ENCODE measurements around the gene RAI1. TPM values are rescaled to one million over a fixed set of nuclear protein-coding genes. Genes with fewer than 3 reads are reported as not detected.

Gene RAI1
- total RNA-seq, 1 donor from 2014 or later = 39.1 TPM

DNA sequence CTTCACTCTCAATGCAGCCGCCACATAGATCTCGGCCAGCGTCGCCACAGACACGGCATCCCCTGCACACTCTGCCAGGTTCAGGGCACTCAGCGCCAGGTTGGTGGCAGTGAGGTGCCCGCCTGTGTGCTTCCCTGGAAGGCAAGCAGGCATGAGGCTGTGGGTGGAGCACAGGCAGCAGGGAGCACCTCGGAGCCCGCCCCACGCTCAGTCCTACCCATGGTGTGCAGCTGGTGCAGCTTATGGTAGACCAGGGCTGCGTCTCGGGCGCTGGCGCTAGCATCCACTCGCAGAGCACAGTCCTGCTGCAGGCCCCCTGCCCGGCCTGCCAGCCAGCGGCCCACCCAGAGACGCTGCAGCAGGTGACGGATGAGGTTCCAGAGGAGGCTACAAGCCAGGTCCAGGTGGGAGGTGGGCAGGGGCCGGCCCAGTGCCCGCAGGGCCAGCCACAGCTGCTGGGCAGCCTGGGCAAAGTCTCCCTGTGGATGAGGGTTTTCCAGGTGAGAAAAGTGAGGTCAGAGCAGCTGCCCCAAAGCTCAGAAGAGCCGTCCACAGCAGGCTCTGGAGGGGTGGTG lies 135.1 kb downstream of the RAI1 start:
- H2AFZ ChIP-seq (ENCODE audit: low read depth, low read length) = no peak overlapping the region
- Mint-ChIP-seq H3K27me3 (ENCODE audit: low read depth, unreplicated experiment) (no peaks in the 10 kb centered on the region), H3K36me3 (ENCODE audit: low read depth, unreplicated experiment) (peaks cover 7% of the 10 kb centered on the region), H3K9me3 (ENCODE audit: unreplicated experiment) (peaks cover 2% of the 10 kb centered on the region), H3K27ac (ENCODE audit: unreplicated experiment) (no peak overlapping the region), H3K4me3 (ENCODE audit: unreplicated experiment) (no peak overlapping the region), H3K4me1 (ENCODE audit: low read depth, unreplicated experiment) (peaks cover 25% of the 10 kb centered on the region)
- DNase-seq (ENCODE audit: low read depth) (no peak), FAIRE-seq (no peak)
- no peak overlapping the region for H3K4me3 ChIP-seq (ENCODE audit: insufficient read depth, low read depth, low read length)
- H3K4me2 ChIP-seq (ENCODE audit: low read length) = no peak overlapping the region
- peaks cover 28% of the 10 kb centered on the region for H3K4me1 ChIP-seq (ENCODE audit: insufficient read depth, low read length)
- no peak overlapping the region for H3K9ac ChIP-seq (ENCODE audit: low read length)
- no peaks in the 10 kb centered on the region for H3K9me3 ChIP-seq (ENCODE audit: insufficient read depth, low read depth, low read length)
- no peaks in the 10 kb centered on the region for H3K27me3 ChIP-seq (ENCODE audit: insufficient read depth, low read length)
- H4K20me1 ChIP-seq (ENCODE audit: insufficient read depth, low read length) = peaks cover 91% of the 10 kb centered on the region
- peaks cover 13% of the 10 kb centered on the region for H3K79me2 ChIP-seq (ENCODE audit: insufficient read depth, low read length)
- peaks cover 17% of the 10 kb centered on the region for H3K36me3 ChIP-seq (ENCODE audit: insufficient read depth, low read length)
- no peak overlapping the region for H3K27ac ChIP-seq (ENCODE audit: low read depth, low read length)
- TF ChIP-seq CTCF (IDR thresholded peaks at IDR 0.05; ENCODE audit: insufficient read depth, low read depth, low read length) = no peak
- TF ChIP-seq EZH2 (IDR thresholded peaks at IDR 0.05; ENCODE audit: insufficient read depth, low read length) = no peak

- H3K27ac ChIP-seq (ENCODE audit: low read depth, low read length) = no peak overlapping the region
- Mint-ChIP-seq H3K27me3 (ENCODE audit: low read depth, unreplicated experiment) (no peaks in the 10 kb centered on the region), H3K4me1 (ENCODE audit: low read depth, unreplicated experiment) (peaks cover 19% of the 10 kb centered on the region), H3K4me3 (ENCODE audit: unreplicated experiment) (no peak overlapping the region), H3K36me3 (ENCODE audit: low read depth, unreplicated experiment) (peaks cover 7% of the 10 kb centered on the region), H3K9me3 (ENCODE audit: unreplicated experiment) (peaks cover 2% of the 10 kb centered on the region), H3K27ac (ENCODE audit: unreplicated experiment) (no peak overlapping the region)
- H3K9me3 ChIP-seq (ENCODE audit: insufficient read depth, low read depth, low read length) = no peaks in the 10 kb centered on the region
- no peak overlapping the region for H2AFZ ChIP-seq (ENCODE audit: low read depth, low read length)
- no peak overlapping the region for H3K4me3 ChIP-seq (ENCODE audit: insufficient read depth, low read depth, low read length)
- no peak for TF ChIP-seq EZH2 (IDR thresholded peaks at IDR 0.05; ENCODE audit: insufficient read depth, low read length)
- peaks cover 17% of the 10 kb centered on the region for H3K36me3 ChIP-seq (ENCODE audit: insufficient read depth, low read length)
- H3K27me3 ChIP-seq (ENCODE audit: insufficient read depth, low read length) = no peaks in the 10 kb centered on the region
- no peak overlapping the region for H3K4me2 ChIP-seq (ENCODE audit: low read length)
- peaks cover 24% of the 10 kb centered on the region for H3K4me1 ChIP-seq (ENCODE audit: insufficient read depth, low read length)
- H3K9ac ChIP-seq (ENCODE audit: low read length) = no peak overlapping the region
- FAIRE-seq = no peak
- DNase-seq (ENCODE audit: low read depth) = no peak
- peaks cover 91% of the 10 kb centered on the region for H4K20me1 ChIP-seq (ENCODE audit: insufficient read depth, low read length)
- peaks cover 20% of the 10 kb centered on the region for H3K79me2 ChIP-seq (ENCODE audit: insufficient read depth, low read length)
Observed at GRCh38 chr17:17816831-17817551, 135.7 kb downstream of the RAI1 start.

DNA sequence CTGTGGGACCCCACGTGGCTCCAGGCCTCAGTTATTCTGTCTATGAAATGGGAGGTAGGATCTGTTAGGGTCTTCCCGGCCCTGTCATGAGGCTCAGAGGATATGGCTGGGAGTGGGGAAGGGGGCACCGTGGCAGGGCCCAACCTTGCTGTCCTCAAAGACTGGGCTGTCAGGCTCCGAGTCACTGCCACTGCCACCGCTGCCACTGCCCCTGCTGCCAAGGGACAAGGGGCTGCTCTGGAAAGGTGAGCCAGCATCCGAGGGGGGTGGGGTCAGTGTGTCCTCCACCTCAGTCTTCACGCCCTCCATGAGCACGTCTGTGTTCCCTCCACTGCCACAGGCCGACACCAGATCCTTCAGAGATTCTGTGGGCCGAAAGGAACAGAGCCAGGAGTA lies 136.3 kb downstream of the RAI1 start:
- H4K20me1 ChIP-seq (ENCODE audit: insufficient read depth, low read length) = peaks cover 91% of the 10 kb centered on the region
- Mint-ChIP-seq H3K9me3 (ENCODE audit: unreplicated experiment) (peaks cover 2% of the 10 kb centered on the region), H3K4me3 (ENCODE audit: unreplicated experiment) (no peak overlapping the region), H3K4me1 (ENCODE audit: low read depth, unreplicated experiment) (peaks cover 18% of the 10 kb centered on the region), H3K36me3 (ENCODE audit: low read depth, unreplicated experiment) (peaks cover 7% of the 10 kb centered on the region), H3K27me3 (ENCODE audit: low read depth, unreplicated experiment) (no peaks in the 10 kb centered on the region), H3K27ac (ENCODE audit: unreplicated experiment) (no peak overlapping the region)
- no peaks in the 10 kb centered on the region for H3K27me3 ChIP-seq (ENCODE audit: insufficient read depth, low read length)
- no peaks in the 10 kb centered on the region for H3K9me3 ChIP-seq (ENCODE audit: insufficient read depth, low read depth, low read length)
- H3K4me2 ChIP-seq (ENCODE audit: low read length) = no peak overlapping the region
- no peak overlapping the region for H3K27ac ChIP-seq (ENCODE audit: low read depth, low read length)
- TF ChIP-seq CTCF (IDR thresholded peaks at IDR 0.05; ENCODE audit: insufficient read depth, low read depth, low read length) (no peak), EZH2 (IDR thresholded peaks at IDR 0.05; ENCODE audit: insufficient read depth, low read length) (no peak)
- peaks cover 25% of the 10 kb centered on the region for H3K79me2 ChIP-seq (ENCODE audit: insufficient read depth, low read length)
- FAIRE-seq (no peak), DNase-seq (ENCODE audit: low read depth) (no peak)
- no peak overlapping the region for H2AFZ ChIP-seq (ENCODE audit: low read depth, low read length)
- no peak overlapping the region for H3K9ac ChIP-seq (ENCODE audit: low read length)
- no peak overlapping the region for H3K4me3 ChIP-seq (ENCODE audit: insufficient read depth, low read depth, low read length)
- peaks cover 26% of the 10 kb centered on the region for H3K4me1 ChIP-seq (ENCODE audit: insufficient read depth, low read length)
- H3K36me3 ChIP-seq (ENCODE audit: insufficient read depth, low read length) = peaks cover 17% of the 10 kb centered on the region
